Calu3 (cell line): ENCODE measurements around the gene TEAD1. TPM values are rescaled to one million over a fixed set of nuclear protein-coding genes. Genes with fewer than 3 reads are reported as not detected.

Experiments used
- BruUV-seq: library from RNA; stranded (reverse); fragments of 400-500 nt; replicated peaks from 2 replicates; lab custom pipeline; 2021; lab: Mats Ljungman, UMichigan
- CTCF ChIA-PET: fragments of 300-600 bp; sonication (Branson Sonifier 250); formaldehyde crosslinking; loops from one replicate; lab custom pipeline; 2022; ENCODE audit warnings: antibody characterized with exemption; lab: Charles Lee
- DNase-seq: peaks from one replicate; pipeline ENCODE4 v3.0.0; 2022
- H3K27ac Mint-ChIP-seq: one replicate; pipeline ENCODE4 v1.8.0; 2022; ENCODE audit warnings: mixed read lengths; ENCODE audit not compliant: unreplicated experiment
- H3K27me3 Mint-ChIP-seq: one replicate; pipeline ENCODE4 v1.8.0; 2022; ENCODE audit warnings: mixed read lengths; ENCODE audit not compliant: unreplicated experiment
- H3K36me3 Mint-ChIP-seq: one replicate; pipeline ENCODE4 v1.8.0; 2022; ENCODE audit warnings: mild to moderate bottlenecking, moderate library complexity, mixed read lengths; ENCODE audit not compliant: insufficient read depth, unreplicated experiment
- H3K4me1 Mint-ChIP-seq: one replicate; pipeline ENCODE4 v1.8.0; 2022; ENCODE audit warnings: mild to moderate bottlenecking, low read depth, mixed read lengths; ENCODE audit not compliant: unreplicated experiment
- H3K4me3 Mint-ChIP-seq: one replicate; pipeline ENCODE4 v1.8.0; 2022; ENCODE audit warnings: mild to moderate bottlenecking, low read depth, moderate library complexity, mixed read lengths; ENCODE audit not compliant: unreplicated experiment
- H3K9me3 Mint-ChIP-seq: one replicate; pipeline ENCODE4 v1.8.0; 2022; ENCODE audit warnings: low read depth, mixed read lengths; ENCODE audit not compliant: unreplicated experiment
- intact Hi-C: fragments of 100-400 bp; cut with micrococcal nuclease; formaldehyde crosslinking; loops from one replicate; pipeline ENCODE4 v1.10.0; 2022; ENCODE audit not compliant: unreplicated experiment
- total RNA-seq: library from RNA; stranded (reverse); gene quantifications from 2 replicates; pipeline ENCODE4 v1.2.3, GENCODE V29; 2022
- TF ChIP-seq, protein P1 (sequence below): fragments of 200-600 bp; IDR thresholded peaks from one replicate; pipeline ENCODE4 v1.8.0; 2022; ENCODE audit warnings: antibody characterized with exemption; ENCODE audit not compliant: unreplicated experiment

TEAD1 gene
- total RNA-seq, 1 experiment from 2014 or later = 104 TPM

GRCh38 chr11:12636871-12637410, 37.3 kb upstream of the TEAD1 start:
- Mint-ChIP-seq H3K27me3 (no peaks in the 10 kb centered on the region), H3K9me3 (no peaks in the 10 kb centered on the region), H3K4me3 (no peak overlapping the region), H3K27ac (no peak overlapping the region), H3K4me1 (no peaks in the 10 kb centered on the region), H3K36me3 (no peaks in the 10 kb centered on the region)
- no peak for DNase-seq
- BruUV-seq = no TSS peak
- CTCF ChIA-PET = no interaction called here
- intact Hi-C loops = no loop called here
- TF ChIP-seq, protein P1, sequence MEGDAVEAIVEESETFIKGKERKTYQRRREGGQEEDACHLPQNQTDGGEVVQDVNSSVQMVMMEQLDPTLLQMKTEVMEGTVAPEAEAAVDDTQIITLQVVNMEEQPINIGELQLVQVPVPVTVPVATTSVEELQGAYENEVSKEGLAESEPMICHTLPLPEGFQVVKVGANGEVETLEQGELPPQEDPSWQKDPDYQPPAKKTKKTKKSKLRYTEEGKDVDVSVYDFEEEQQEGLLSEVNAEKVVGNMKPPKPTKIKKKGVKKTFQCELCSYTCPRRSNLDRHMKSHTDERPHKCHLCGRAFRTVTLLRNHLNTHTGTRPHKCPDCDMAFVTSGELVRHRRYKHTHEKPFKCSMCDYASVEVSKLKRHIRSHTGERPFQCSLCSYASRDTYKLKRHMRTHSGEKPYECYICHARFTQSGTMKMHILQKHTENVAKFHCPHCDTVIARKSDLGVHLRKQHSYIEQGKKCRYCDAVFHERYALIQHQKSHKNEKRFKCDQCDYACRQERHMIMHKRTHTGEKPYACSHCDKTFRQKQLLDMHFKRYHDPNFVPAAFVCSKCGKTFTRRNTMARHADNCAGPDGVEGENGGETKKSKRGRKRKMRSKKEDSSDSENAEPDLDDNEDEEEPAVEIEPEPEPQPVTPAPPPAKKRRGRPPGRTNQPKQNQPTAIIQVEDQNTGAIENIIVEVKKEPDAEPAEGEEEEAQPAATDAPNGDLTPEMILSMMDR = no peak

- H3K4me1 Mint-ChIP-seq = no peaks in the 10 kb centered on the region
- CTCF ChIA-PET = no interaction called here
- H3K36me3 Mint-ChIP-seq = no peaks in the 10 kb centered on the region
- no TSS peak for BruUV-seq
- intact Hi-C loops = no loop called here
- no peak overlapping the region for H3K4me3 Mint-ChIP-seq
- no peaks in the 10 kb centered on the region for H3K27me3 Mint-ChIP-seq
- H3K27ac Mint-ChIP-seq = no peak overlapping the region
- DNase-seq = no peak
- TF ChIP-seq, protein P1 = no peak
- no peaks in the 10 kb centered on the region for H3K9me3 Mint-ChIP-seq
These were observed 34.8 kb upstream of the TEAD1 start for GRCh38 chr11:12639388-12639787.

- intact Hi-C loops = no loop called here
- TF ChIP-seq, protein P1 = no peak
- no peaks in the 10 kb centered on the region for H3K4me1 Mint-ChIP-seq
- H3K27me3 Mint-ChIP-seq = no peaks in the 10 kb centered on the region
- CTCF ChIA-PET = no interaction called here
- no peaks in the 10 kb centered on the region for H3K36me3 Mint-ChIP-seq
- no peak overlapping the region for H3K27ac Mint-ChIP-seq
- no peak overlapping the region for H3K4me3 Mint-ChIP-seq
- H3K9me3 Mint-ChIP-seq = no peaks in the 10 kb centered on the region
- BruUV-seq = no TSS peak
- no peak for DNase-seq
These were observed 33.9 kb upstream of the TEAD1 start for GRCh38 chr11:12640355-12640754.

GRCh38 chr11:12640926-12641849, 33.0 kb upstream of the TEAD1 start:
- intact Hi-C loops = no loop called here
- no TSS peak for BruUV-seq
- H3K27me3 Mint-ChIP-seq = no peaks in the 10 kb centered on the region
- CTCF ChIA-PET = interaction anchor here (0.6 kb wide), 1 partner anchor 715 kb away, joined by 3 read pairs; no protein-coding TSS in a partner anchor
- TF ChIP-seq, protein P1 = no peak
- no peak overlapping the region for H3K4me3 Mint-ChIP-seq
- no peak for DNase-seq
- no peaks in the 10 kb centered on the region for H3K9me3 Mint-ChIP-seq
- H3K36me3 Mint-ChIP-seq = no peaks in the 10 kb centered on the region
- H3K4me1 Mint-ChIP-seq = no peaks in the 10 kb centered on the region
- no peak overlapping the region for H3K27ac Mint-ChIP-seq
